Measurements from ENCODE around the gene STK24.
A peak's percentile ranks its signal among the peaks of the same experiment; 100 is the strongest.

The STK24 gene

DNA sequence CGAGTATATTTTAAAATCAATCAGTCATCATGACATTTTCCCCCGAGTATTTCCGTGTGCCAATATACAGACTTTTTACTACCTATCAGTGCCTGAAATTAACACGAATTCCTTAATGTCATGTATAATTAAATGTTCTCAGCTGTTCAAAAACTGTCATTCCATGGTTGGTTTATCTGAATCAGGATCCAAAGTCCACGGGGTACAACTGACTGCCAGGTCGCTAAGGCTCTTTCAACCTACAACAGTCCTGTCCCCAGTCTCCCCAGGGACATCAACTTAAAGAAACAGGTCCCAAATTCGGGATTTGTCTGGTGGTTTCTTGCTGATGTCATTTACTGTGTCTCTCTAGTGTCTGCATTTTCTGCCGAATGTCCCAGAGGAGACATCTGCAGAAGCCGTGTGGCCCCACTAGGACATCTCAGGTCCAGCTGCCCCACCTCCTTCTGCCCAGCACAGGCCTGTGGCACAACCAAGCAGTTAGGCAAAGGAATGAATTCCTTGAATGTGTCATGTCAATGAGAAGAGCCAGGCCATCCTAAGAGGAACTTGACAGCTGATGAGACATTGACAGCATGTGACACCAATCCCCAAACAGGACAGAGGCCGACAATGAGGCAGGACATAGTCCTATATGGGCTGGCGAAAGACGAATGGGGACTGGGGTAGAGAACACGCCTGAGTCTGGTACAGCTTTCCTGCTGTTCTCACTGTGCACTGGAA is 109.5 kb downstream of the STK24 start:
- no peak for DNase-seq

DNA sequence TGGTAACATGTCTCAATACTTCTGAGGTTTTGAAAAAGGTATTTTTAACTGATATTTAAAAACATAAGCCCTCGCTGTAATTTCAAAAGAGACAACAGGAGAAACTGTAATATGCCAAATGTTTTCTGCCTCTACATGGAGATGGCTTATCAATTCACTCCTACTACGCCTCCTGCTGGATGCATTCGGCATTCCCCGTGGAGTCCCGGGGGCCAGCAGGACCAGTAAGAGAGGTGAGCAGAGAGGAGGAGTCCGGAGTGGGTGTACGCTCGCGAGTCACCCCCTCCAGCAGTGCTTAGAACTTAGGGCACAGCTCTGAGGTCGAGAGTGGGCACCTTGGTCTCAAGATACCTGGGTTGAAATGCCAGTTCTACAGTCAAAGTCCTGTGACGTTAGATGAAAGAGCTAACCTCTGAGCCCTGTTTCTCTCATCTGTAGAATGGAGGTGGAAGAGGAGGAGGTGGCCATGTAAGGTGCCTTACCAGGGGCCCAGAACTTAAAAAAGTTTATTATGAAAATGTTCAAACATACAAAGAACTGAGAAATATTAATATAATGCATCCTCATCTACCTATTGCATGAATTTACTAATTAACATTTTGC is 110.2 kb downstream of the STK24 start:
- DNase-seq = no peak

DNA sequence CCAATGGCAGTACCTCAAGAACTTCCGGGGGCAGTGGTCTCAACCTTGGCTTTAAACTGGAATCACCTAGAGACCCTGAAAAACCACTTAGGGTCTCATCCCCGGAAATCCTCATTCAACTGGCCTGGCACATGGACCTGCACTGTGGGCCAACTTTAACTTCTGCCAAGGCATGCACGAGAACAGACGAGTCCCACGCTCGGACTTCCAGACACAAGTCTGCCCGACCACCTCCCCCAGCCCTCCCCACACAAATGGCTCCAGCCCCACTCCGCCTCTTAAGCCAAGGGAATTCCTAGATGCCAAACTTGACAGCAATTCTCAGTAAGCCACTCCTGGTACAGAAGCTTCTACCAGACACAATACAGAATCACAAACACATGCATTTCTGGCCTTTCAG is 114.0 kb downstream of the STK24 start:
- no peak for DNase-seq

DNA sequence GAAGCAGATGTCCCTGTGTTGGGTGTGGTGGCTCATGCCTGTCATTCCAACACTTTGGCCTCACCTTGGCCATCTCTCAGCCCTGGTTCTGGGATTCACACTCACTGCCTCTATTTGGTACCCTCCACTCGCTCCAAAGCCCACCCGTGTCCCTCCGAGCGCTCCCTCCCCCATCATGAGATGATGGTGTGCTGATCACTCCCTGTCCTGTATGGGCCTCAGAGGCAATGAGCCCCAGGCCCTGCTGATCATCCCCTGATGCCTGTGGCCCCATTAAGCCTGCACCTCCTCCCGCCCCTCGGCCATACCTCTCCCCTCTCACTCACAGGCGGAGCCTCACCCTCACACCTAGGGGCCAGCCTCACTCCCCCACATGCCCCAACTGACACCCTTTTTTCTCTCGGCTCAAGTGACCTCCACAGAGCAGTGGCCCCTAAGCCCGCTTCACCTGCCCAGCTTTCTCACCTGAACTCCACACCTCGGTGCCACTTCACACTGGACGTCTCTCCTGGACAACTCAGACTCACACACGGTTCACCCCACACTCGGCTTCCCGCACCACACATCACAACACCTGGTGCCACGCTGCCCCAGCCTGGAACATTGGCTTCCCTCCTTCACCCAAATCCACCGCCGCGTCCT is 114.5 kb downstream of the STK24 start:
- no peak for DNase-seq

DNA sequence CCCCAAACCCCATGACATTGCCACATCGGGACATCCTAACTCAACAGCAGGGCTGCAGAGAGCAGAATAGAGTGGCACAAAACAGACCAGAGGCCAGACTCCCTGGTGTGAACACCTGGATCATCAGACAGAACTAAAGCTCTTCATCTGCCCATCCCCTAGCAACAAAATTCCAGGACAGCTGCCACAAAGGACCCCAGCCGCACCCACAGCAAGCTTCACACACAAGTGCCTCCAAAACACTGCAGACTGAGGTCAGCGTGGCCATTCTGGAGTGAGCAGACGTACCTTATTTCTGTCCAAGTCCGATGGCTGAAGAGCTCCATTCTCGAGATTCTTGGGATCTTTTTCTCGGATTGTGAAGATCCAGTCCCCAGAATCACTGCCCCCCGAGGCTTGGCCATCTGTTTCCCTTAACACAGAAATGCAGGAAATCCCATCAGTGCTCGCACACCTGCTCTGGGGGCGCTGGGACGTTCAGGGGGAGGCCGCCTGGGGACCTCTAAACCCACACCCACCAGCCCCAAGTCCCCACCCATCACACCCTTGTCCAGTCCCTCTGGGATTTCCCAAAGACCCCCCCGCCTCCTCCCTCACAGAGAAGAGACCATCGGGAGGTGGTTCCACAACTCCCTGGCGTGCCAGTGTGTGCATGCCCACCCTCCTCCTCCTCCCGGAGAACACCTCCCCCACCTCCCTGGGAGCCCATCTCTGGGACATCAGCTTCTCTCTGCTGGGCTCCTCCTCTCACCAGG is 115.2 kb downstream of the STK24 start:
- no peak for DNase-seq

DNA sequence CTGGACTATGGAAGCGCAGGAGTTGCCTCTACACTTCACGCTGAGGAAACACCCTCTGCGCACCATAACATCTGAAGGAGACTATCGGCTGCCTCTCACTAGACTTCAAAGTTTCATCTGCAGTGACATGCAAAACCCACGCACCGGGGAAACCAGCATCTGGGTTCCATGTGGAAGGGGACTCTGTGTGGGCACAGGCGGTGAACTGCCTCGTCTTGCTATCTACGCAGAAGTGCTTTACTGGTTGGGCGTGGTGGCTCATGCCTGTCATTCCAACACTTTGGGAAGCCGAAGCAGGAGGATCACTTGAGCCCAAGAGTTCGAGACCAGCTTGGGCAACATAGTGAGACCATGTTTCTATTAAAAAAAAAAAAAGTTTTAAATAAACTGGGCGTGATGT is 116.4 kb downstream of the STK24 start:
- DNase-seq = no peak

DNA sequence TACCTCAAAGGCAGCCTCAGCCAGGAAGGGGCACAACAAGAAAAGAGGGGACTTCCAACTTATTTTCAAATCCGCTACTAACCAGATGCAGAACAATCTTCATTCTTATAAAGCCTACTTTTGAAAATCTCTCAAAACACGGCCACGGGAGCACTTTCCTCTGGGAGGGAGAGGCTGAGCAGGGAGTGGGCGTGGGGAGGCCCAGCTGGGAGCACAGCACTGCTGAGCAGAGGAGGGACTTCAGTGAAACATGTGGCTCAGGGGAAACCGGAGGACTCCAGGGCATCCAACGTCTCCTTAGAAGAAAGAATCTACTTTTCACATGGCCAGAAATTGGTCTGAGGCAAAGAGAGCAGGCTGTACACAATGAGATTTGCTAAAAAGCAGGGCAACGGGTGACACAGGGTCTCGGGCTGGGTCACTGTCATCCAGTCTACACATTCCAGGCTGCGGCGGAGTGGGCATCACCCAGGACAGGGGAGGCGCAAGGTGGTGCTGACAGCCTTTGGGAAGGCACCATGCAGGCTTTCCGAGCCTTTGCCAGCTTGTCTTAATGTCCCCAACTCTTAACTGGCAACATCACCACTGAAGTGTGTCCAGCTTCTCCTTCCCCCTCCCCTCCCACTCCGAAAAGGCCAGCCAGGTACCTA is 117.1 kb downstream of the STK24 start:
- DNase-seq = no peak

DNA sequence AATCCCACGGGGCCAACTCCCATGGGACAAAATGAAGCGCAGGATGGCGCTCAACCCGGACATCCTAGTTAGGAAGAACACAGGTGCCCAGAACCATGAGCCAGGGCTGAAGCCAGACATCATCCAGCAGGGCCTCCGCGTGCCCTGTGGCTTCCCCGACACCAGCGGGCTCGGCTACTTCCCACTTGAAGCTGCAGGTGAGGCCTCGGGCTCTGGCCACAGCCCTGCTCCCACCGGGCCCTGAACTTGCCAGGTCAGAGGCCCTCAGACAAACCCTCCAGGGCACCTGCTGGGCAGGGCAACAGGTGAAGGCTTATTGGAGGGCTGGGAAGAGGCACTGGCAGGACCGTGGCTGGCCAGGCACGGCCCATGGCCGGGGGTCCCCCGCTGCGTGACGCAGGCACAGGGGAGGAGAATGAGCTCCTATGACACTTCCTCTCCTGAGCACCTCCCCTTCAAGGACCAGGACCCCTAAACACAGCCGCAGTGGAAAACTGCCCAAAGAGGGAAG is 117.7 kb downstream of the STK24 start:
- no peak for DNase-seq

DNA sequence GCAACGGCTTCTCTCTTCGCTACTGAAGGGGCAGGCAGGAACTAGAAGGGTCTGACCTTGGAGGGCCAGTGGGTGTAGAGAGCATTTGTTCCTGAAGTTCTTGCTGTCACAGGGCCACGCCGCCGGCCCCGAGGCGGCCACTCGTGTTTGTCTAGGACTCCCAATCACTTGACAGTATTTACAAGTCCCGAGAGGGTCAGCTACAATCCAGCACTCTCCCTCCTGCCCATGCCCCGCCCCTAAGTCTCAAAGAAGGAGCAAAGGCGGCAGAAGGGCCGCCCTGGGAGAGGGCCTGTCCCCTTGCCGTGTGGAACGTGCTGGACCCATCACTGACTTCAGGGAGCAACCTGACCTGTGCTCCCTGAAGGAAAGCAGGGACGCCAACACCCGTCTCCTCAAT is 118.5 kb downstream of the STK24 start:
- no peak for DNase-seq

DNA sequence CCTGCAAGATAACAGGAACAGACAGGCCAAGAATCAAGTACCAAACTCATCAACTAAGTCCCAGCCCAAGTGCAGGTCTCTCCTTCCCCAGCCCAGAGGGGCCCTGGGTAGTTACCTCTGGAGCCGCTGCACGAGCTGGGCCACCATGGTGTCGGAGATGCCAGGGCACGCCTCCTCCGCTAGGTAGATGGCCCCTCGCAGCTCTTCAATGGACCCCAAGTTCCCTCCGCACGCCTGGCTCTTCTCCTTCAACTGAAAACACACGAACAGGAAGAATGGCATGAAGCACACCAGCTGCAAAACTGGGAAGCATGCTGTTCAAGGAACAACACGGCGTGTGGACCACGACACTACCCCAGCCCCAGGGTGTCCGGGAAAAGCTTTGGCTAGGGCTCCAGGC is 119.9 kb downstream of the STK24 start:
- no peak for DNase-seq

DNA sequence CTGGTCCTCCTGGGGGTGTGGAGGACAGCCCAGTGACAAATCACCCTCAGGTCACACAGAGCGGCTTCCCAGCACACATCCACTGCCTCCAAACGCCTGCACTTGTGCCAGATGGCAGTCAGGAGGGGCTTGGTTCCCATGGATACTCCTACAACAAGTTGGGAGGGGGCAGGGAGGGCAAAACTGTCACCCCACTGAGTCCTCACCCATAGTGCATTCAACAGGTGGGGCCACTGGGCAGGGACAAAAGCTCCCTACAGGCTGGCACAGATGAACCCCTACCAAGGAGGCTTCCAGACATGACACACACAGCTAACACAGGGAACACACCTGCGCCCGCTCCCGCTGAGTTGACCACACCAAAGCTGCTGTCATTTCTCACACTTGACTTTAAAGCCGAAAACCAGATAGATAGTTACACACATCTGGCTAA is 120.5 kb downstream of the STK24 start:
- DNase-seq = no peak

DNA sequence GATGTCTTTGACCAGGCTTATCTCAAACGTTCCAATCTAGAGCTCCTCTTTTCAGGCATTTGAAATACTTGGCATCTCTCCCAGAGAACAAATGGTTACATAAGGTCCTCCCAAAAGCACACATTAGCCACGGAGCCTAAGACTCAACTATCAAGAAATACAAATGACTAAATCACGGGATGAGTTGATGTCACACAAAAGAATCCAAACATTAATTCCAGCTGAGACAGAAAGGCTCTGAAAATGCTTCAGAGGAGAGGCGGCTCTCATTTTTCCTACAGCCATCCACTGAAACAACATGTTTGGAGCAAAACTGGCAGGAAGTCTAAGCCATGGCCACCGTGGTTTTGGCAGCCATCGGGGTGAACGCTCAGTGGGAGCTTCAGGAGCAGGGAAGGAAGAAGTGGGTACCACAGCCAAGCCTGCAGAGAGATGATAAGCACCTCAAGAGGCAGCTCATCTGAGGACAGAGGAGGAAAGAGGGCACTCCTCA is 122.5 kb downstream of the STK24 start:
- peak; percentile 94 for DNase-seq

DNA sequence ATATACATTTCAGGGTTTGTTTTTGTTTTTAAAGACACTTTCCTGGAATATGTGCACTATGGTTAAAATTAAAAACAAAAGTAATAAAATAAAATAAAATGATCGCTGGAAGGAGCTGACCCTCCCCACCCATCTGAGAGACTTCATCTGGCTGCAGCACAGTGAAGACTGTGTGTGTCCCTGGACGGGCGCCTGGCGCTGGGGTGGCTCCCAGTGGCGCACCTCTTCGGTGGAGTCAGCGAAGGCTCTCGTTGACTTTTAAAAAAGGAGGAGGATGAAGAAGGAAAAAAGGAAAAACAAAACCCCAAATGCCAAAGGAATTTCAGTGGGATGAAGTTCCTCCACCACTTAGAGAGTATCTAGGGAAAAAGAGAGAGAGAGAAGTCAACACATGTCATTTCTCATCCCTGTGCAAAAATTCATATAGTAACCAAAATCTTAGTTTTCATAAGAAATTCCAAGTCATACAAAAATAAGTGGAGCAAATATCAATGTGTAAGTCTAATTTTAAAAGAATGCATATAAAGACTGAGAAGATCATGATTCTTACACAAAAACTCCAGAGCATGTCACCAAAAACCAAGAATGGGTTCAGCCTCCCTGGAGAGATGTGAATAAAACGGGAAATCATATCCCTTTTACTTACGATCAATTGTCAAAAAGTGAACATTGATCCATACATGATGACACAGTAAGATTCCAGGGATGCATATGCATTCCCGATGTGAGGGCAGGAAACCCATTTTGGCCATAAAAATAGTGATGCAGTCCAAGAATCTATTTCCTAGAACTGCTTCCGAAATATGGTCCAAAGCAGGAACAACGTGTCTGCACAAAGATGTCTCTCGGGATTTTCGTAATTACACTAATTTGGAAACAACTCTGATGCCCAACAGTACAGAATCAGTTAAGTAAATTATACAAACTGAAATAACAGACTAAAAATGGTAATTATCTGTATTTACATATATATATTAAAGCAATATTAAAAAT is 123.8 kb downstream of the STK24 start:
- DNase-seq = no peak

DNA sequence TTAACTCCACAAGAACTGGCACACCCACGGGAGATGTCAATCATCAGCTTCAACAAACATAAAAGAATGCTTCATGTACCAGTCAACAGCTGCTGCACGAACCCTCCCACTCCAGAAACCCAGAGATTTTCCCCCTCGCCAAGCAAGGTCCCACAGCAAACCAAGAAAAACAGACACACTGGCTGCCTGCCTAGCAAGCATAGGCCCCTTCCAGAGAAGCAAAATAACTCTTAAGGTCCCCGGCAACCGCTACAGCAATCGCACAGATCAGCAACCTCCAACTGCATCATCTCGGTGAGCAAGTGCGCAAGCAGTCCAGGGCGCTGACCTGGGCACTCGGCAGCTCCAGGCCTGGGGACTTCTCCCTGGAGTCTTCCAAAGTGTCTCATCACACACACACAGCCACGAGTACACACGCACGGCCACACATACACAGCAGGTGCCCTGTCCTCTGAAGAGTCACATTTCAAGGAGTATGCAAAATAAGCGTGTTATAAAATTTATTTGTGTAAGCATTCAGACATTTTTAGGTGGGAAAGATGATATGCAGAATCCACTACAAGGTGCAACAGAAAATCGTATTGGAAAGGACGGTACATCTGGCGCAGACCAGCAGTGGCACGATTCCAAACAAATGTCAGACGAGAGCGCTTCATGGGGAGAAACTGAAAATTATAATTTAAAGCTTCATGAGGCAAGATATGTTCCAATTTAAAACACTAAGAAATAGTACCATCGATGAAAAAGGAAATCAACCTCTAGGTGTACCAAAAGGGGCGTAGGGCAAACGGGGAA is 125.0 kb downstream of the STK24 start:
- no peak for DNase-seq

DNA sequence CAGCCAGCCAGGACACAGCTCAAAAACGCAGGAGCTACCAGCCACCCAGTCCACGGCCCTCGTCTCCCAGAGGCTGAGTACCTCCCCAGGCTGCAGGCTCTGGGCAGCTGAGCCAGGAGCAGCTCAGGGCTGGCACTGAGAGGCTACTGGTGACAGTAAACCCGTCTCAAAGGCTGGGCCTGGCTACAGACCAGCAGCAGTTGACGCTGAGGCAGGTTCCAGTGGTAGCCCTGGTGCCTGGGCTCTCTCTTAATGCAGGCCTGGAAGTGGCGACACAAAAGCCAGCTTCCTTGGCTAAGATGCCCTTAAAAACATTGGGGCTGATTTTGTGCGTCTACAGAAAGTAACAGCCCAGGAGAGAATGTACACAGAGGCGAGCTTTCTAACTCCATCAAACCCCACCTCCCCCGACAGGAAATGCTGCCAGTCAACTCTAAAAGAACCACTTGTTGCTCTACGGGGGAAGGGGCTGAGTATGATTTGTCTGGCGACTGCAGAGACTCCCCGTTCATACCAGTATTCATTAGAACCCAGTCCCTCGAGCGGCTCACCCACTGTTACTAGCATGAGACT is 126.3 kb downstream of the STK24 start:
- no peak for DNase-seq

DNA sequence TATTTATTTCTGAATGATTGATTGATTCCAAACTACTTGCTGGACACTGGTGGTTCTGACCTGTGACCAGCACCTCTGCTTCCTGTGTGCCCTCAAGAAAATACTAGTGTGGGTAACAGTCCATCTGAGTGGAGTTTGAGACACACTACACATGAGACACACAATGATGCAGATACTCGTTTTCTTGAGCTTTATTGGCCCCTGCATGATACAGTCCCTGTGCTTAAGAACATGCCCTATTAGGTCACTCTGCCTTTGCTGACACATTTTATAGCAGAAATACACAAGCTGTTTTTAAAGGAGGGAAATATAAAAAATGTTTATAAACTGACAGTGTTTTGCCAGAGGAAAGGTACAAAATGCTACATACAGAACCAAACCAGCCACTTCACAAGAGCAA is 126.9 kb downstream of the STK24 start:
- DNase-seq = no peak

DNA sequence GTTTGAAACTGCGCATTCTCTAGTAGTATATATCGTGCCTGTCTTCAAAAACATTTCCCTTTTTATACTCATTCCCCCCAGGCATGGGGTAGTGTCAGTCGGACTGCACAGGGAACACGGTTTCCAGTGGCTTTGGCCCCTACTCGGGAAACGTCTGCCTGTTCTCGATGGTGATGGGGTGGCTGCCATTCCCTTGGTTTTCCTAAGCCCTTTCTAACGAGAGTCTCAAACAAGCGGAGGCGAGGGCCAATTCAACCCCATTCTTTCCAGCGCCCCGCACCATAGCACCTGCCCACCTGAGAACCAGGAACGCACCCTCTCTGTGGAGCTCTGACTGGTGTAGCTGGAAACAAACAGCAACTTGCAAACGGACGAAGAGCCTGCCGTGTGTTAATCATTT is 127.6 kb downstream of the STK24 start:
- no peak for DNase-seq

DNA sequence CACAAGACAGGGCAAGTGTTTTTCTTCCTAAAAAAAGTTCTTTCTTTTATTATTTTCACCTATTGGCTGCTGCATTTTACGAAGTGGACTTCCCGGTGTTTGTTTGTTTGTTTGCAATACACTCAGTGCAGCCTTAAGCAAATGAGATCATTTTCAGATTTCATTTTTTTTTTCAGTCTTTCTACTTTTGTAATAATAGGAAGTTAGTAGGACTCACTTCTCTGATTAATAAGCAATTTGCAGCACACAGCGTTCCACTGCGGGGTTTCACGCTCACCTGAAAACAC is 128.3 kb downstream of the STK24 start:
- no peak for DNase-seq

DNA sequence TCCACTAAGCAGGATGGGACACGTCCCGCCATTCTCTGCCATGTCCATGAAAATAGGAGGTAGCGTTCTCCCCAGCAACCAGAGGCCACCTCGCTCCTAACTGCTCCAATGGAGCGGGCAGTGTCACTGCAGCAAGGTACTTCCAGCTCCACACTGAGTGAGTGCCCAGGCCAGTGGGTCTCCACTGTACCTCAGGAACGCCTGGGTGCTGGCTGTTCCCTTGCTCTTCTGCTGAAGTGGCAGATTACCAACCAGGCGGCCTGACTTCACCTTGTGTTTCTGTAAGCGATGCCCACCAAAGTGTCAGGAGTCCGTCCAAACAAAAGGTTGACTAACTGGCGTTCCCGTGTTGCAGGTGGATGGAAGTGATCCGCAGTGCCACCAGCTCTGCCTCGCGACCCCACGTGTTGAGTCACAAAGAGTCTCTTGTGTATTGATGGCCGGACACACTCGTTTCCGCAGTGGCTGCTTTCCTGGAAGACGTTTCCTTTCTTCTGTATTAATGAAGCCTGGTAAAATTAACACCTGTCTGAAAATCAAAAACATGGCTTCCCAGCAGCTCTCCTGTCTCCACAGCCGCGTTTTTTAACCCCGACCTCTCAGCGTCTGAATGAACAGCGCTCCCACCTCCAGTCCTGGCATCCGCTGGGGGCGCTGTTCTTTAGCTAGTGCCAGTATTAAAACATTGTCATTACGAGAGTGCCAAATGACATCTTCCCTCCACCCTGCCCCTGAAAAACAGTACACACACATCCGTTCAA is 128.8 kb downstream of the STK24 start:
- DNase-seq = peak; percentile 91

DNA sequence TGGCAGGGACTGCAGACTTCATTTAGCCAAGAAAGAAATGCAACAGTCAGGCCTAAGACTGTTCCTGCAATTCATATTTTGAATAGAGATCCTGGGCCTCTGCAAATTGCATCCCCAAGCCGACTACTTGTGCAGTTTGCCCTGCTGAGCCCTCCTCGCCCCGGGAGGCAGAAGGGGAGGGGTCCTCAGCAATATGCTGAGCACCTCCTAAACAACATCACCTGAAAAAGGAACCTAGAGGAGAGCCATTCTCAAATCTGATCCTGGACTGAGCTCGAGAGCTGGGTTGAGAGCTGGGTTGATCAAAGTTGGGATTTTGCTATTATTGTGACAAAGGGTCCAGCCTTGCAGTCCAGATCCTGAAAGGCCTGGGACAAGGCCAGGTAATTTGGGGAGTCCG is 129.8 kb downstream of the STK24 start:
- DNase-seq = no peak

Data from DMS79 (cell line).